Right lobe of liver (tissue), 4 donors: Measurements from ENCODE around the gene ALAD.

ENCODE experiments used
- POLR2A ChIP-seq: fragments of 450-650 bp; IDR thresholded peaks from one replicate; pipeline ENCODE4 v1.6.1; 2017; ENCODE audit warnings: antibody characterized with exemption, mild to moderate bottlenecking
- TF ChIP-seq, protein P1 (sequence below), 4 donors: fragments of 200-600 bp in 3 of 4; fragments of 450-650 bp in 1 of 4; IDR thresholded peaks; one replicate each; pipeline versions ENCODE4 v1.5.1 to v1.8.0; 2016 to 2022; ENCODE audit warnings: antibody characterized with exemption in 4 of 4, mild to moderate bottlenecking in 2 of 4
- donor health status: DM: no; HTN: no; CAD: no.
- donor health status: DM: no; HTN: no; CAD: no.
- donor health status: DM: no; HTN: yes; CAD: no.

DNA sequence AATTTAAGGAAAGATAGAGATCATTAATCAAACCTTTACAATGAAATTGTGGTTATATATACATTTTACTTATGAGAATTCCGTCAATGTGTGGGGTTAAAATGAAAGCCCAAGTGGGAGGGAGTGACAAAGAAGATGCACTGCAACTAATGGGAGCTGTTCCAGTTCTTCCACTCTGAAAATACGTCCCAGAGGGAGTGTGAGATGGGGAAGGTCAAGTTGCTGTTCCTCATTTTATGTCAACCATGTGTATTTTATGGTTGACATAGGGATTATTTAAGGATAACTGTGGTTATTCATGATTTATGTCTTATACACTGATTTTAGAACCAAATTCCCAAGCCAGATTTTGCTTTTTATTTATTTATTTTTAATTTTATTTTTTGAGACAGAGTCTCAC, 48.3 kb upstream of the ALAD start:
- TF ChIP-seq, protein P1, sequence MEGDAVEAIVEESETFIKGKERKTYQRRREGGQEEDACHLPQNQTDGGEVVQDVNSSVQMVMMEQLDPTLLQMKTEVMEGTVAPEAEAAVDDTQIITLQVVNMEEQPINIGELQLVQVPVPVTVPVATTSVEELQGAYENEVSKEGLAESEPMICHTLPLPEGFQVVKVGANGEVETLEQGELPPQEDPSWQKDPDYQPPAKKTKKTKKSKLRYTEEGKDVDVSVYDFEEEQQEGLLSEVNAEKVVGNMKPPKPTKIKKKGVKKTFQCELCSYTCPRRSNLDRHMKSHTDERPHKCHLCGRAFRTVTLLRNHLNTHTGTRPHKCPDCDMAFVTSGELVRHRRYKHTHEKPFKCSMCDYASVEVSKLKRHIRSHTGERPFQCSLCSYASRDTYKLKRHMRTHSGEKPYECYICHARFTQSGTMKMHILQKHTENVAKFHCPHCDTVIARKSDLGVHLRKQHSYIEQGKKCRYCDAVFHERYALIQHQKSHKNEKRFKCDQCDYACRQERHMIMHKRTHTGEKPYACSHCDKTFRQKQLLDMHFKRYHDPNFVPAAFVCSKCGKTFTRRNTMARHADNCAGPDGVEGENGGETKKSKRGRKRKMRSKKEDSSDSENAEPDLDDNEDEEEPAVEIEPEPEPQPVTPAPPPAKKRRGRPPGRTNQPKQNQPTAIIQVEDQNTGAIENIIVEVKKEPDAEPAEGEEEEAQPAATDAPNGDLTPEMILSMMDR (IDR thresholded peaks at IDR 0.05): no peak
- no peak for TF ChIP-seq POLR2A
